HG02623 (cell line): Measurements from ENCODE around the gene HOXB2.

Experiments
- ATAC-seq: cut with Tn5 transposase; IDR thresholded peaks from one replicate; pipeline ENCODE4 v1.9.1; 2021; ENCODE audit warnings: moderate library complexity; ENCODE audit not compliant: unreplicated experiment

The HOXB2 gene

DNA sequence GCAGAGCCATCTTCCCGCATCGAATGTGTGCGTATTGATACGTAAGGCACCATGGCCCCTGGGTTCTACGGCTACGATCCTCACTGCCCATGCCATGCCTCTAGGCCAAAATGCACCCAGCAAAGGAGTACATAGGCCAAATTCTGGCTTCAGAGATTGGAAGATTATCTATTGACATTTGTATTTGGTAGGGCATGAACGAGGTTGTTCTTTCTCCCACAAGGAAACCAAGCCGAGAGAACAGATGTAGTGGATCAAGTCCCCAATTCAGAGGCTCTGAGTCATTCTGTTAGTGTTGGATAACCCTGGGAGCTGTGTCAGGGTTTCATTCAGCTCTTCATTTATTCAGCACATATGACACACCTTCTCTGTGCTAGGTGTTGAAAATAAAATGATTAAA, 50.6 kb downstream of the HOXB2 start:
- ATAC-seq = no peak
